Heart right ventricle (tissue), 16 donors: ENCODE data around the gene KCTD8. TPM values are rescaled to one million over a fixed set of nuclear protein-coding genes. Genes with fewer than 3 reads are reported as not detected.

Experiments
- ATAC-seq, 8 donors: fragments of 200-7000 bp; cut with Tn5 transposase; one replicate each; pipeline ENCODE4 v1.9.1; 2020; ENCODE audit warnings: mild to moderate bottlenecking in 8 of 8, moderate library complexity in 8 of 8, moderate number of reproducible peaks in 1 of 8
- DNase-seq, 2 donors: peaks; one replicate each; pipeline ENCODE4 v3.0.0-alpha.2; 2020
- H3K27ac ChIP-seq, 10 donors: fragments of 200-600 bp; sonication (generic) in 2 of 10; one replicate each; pipeline versions ENCODE4 v1.5.0 to v1.8.0; 2020 to 2022; ENCODE audit warnings: mild to moderate bottlenecking in 3 of 10
- H3K27me3 ChIP-seq, 7 donors: fragments of 200-600 bp; one replicate each; pipeline ENCODE4 v1.8.0; 2021 to 2022; ENCODE audit warnings: mild to moderate bottlenecking in 2 of 7
- H3K36me3 ChIP-seq, 9 donors: fragments of 200-600 bp; sonication (generic) in 1 of 9; one replicate each; pipeline versions ENCODE4 v1.5.0 to v1.8.0; 2020 to 2022; ENCODE audit warnings: mild to moderate bottlenecking in 2 of 9
- H3K4me1 ChIP-seq, 9 donors: fragments of 200-600 bp; sonication (generic) in 1 of 9; one replicate each; pipeline versions ENCODE4 v1.5.0 to v1.8.0; 2020 to 2022; ENCODE audit warnings: mild to moderate bottlenecking in 4 of 9
- H3K4me3 ChIP-seq, 10 donors: fragments of 200-600 bp; sonication (generic) in 2 of 10; one replicate each; pipeline versions ENCODE4 v1.5.0 to v1.8.0; 2020 to 2022; ENCODE audit warnings: mild to moderate bottlenecking in 7 of 10, moderate library complexity in 2 of 10
- H3K9me3 ChIP-seq, 11 donors: fragments of 200-600 bp in 10 of 11; sonication (generic) in 2 of 11; one replicate each; pipeline versions ENCODE4 v1.5.0 to v1.8.0; 2013 to 2022; ENCODE audit warnings: mild to moderate bottlenecking in 2 of 11, control low read depth in 1 of 11, moderate library complexity in 1 of 11
- WGBS, 2 donors: extraction: QIAGEN DNeasy Blood & Tissue Kit; methylation state at CpG; one replicate each; pipeline ENCODE4 v1.1.7; 2013; ENCODE audit warnings: inconsistent platforms in 1 of 2; 5-methylcytosine and 5-hydroxymethylcytosine counted together
- intact Hi-C, 10 donors: fragments of 100-400 bp; cut with DNase I; formaldehyde crosslinking; loops; one replicate each; pipeline versions ENCODE4 v1.11.1 to v1.14.2; 2022
- long read RNA-seq, 3 donors: library from polyadenylated mRNA; unstranded; transcript quantifications; one replicate each; pipeline ENCODE4 v2.0.0, GENCODE V29; 2020 to 2021
- polyA plus RNA-seq, 2 donors: library from polyadenylated mRNA; stranded (reverse); fragments of 200-250 nt; gene quantifications; one replicate each; pipeline ENCODE4 v1.2.3, GENCODE V29; 2013
- total RNA-seq, 10 donors: library from RNA; stranded (reverse); fragmentation: NEBNext Ultra II Directional in 3 of 10; extraction: Animal tissue kit (Norgen Biotek cat#: 25700) in 3 of 10; gene quantifications; one replicate each; pipeline versions ENCODE4 v1.2.1 to v1.2.4, GENCODE V29; 2021 to 2023
- TF ChIP-seq, protein P1 (sequence below), 9 donors: fragments of 200-600 bp; sonication (generic) in 2 of 9; IDR thresholded peaks; one replicate each; pipeline versions ENCODE4 v1.5.0 to v1.8.0; 2021 to 2022; ENCODE audit warnings: antibody characterized with exemption in 9 of 9, mild to moderate bottlenecking in 5 of 9, moderate library complexity in 1 of 9
- donor health status: Arrhythmogenic right ventricular cardiomyopathy.
- donor health status: ischemic (EF 13 %, LVEDD 7.1; RV severe dilation, severe dysfunction).
- donor health status: healthy with polysubstance abuse.
- donor health status: DM: no; HTN: yes; CAD: no.
- donor health status: DM: no; HTN: no; CAD: no.
- donor health status: ischemic (EF 25% LVEDD 6.9; RV normal size, moderate dysfunction).
- donor health status: ischemic (EF 25% LVEDD 5.7; RV mildly dilated, moderate dysfunction).
- donor health status: healthy.
- donor health status: DM: yes; HTN: yes; CAD: no.
- donor health status: Ischemic cardiomyopathy.
- donor health status: ischemic (EF 35%, LVEDD 5.7; RV mildly dilated, moderate dysfunction).
- donor health status: nonischemic (EF 11% LVEDD 7.7; RV severe dilation, severe dysfunction).
- donor health status: DM: yes; HTN: yes; CAD: no.
- donor health status: PGD.
- donor health status: ischemic (EF 29% LVEDD 5.4; RV normal size, mild dysfunction).
- donor health status: nonischemic (EF 23%, LVEDD 6.1; RV moderate dilation, normal function).

The KCTD8 gene
- total RNA-seq (under 1 TPM in 7 of 10 donors, not detected in 3; 0.12 to 0.39 (median 0.17) TPM), polyA plus RNA-seq (under 1 TPM in 1 of 2 donors, not detected in 1; 0.03 TPM)
- long read RNA-seq, donor 1, partial matches to known transcripts = 0 of 1 reads
- long read RNA-seq, donor 1, other reads (novel, unspliced or antisense) = 1 of 1 reads
- long read RNA-seq, donor 2, partial matches to known transcripts = 0 of 1 reads
- long read RNA-seq, donor 2, other reads (novel, unspliced or antisense) = 0 of 1 reads
- long read RNA-seq, donor 3 = 0 reads

DNA sequence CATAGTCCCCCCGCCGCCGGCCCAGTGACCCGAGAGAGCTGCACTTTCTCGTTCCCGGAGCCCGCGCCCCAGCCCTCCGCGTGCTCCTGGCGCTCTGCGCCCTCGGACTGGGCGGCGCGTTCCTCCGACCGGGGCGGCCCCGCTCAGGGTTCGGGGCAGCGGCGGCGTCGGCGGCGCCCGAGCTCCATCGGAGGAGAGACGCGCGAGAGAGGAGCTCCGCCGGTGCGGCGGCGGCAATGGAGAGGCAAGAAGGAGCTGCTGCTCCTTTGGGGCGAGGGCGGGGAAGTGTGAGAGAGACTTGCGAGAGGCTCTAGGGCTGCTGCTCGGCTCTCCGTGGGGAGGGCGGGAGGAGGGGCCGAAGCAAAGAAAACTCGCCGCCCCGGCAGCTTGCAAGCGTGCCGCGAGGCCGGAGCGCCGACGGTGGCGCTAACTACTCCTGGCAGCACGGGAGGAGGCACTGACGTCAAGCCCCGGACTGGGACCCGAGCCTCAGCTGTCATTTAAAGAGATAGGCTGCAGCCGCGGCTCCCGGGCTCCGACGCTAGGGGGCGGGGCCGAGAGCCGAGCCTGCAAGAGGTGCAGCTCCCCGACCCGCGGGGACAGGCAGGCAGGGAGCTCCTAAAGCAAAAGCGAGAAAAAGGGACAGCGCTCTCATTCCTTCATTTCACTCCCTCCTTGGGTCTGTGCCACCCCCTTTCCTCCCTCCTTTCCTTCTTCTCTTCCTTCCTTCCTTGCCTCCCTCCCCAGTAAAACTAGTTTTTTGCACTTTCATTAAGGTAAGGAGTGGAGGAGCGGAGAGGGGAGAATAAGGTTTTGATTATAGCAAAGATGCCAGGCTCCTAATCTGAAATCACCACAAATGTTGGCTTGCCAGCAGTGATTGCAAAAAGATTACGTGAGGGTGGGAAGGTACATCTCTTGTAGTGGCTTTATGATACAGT lies at the start of gene KCTD8:
Gene KCTD8 (minus strand): TSS at position 289 of the 941 bp plus-strand sequence.
- intact Hi-C loops = loop anchor here in 1 of 10 donors (10.0 kb wide), 1 partner anchor 176 kb away; no protein-coding TSS in a partner anchor
- Histone ChIP-seq H3K9me3 (no peaks in the 10 kb centered on the region), H3K4me1 (peaks cover 2 to 26% (median 19%) of the 10 kb centered on the region in 9 donors), H3K27me3 (peaks cover 10 to 94% (median 73%) of the 10 kb centered on the region in 7 donors), H3K27ac (peak within 1 kb of the TSS in 7 of 10 donors; percentile 26 to 77 (median 54)), H3K4me3 (peak within 1 kb of the TSS; percentile 38 to 58 (median 52)), H3K36me3 (no peaks in the 10 kb centered on the region)
- DNase-seq = peak; percentile 73 to 83
- WGBS, 2 donors = 1% methylated on average over 67 to 74 of the region's 74 CpGs
- TF ChIP-seq, protein P1, sequence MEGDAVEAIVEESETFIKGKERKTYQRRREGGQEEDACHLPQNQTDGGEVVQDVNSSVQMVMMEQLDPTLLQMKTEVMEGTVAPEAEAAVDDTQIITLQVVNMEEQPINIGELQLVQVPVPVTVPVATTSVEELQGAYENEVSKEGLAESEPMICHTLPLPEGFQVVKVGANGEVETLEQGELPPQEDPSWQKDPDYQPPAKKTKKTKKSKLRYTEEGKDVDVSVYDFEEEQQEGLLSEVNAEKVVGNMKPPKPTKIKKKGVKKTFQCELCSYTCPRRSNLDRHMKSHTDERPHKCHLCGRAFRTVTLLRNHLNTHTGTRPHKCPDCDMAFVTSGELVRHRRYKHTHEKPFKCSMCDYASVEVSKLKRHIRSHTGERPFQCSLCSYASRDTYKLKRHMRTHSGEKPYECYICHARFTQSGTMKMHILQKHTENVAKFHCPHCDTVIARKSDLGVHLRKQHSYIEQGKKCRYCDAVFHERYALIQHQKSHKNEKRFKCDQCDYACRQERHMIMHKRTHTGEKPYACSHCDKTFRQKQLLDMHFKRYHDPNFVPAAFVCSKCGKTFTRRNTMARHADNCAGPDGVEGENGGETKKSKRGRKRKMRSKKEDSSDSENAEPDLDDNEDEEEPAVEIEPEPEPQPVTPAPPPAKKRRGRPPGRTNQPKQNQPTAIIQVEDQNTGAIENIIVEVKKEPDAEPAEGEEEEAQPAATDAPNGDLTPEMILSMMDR (IDR thresholded peaks at IDR 0.05) = peak; percentile 15 to 77 (median 68)
- ATAC-seq = peak; percentile 91 to 96 (median 94)

DNA sequence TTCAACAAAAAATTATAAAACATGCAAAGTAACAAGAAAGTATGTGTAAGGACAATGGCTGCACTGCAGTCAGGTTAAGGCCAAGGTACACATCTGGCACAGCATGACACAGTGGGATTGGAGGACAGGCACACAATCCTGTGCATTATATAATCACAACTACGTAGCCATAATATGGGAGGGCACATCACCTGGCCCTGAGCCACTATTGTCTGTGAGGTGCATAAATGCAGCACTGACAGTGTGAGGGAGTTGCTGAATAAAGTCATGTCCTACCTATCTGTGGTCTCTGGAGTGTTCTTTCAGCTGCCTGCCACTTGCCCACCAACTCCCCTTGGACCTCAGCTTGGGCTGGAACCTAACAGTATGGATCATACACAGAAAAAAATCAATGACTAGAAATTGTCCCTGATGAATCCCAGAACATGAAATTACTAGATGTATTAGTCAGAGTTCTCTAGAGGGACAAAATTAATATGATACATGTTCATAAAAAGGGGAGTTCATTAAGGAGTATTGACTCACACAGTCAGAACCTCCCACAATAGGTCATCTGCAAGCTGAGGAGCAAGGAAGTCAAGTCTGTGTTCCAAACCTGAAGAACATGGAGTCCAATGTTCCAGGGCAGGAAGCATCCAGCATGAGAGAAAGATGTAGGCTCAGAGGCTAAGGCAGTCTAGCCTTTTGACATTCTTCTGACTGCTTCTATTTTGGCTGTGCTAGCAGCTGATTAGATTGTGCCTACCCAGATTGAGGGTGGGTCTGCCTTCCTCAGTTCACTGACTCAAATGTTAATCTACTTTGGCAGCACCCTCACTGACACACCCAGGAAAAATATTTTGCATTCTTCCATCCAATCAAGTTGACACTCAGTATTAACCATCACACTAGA lies 46.4 kb upstream of the KCTD8 start:
- H3K4me3 ChIP-seq = no peak overlapping the region
- 0% methylated on average over 1 of the region's 1 CpG for WGBS, 2 donors
- no peak overlapping the region for H3K27ac ChIP-seq
- TF ChIP-seq, protein P1 (IDR thresholded peaks at IDR 0.05) = no peak
- no peaks in the 10 kb centered on the region for H3K36me3 ChIP-seq
- no peaks in the 10 kb centered on the region for H3K4me1 ChIP-seq
- intact Hi-C loops = no loop called here
- ATAC-seq (no peak), DNase-seq (no peak)
- no peaks in the 10 kb centered on the region for H3K27me3 ChIP-seq
- no peaks in the 10 kb centered on the region for H3K9me3 ChIP-seq

DNA sequence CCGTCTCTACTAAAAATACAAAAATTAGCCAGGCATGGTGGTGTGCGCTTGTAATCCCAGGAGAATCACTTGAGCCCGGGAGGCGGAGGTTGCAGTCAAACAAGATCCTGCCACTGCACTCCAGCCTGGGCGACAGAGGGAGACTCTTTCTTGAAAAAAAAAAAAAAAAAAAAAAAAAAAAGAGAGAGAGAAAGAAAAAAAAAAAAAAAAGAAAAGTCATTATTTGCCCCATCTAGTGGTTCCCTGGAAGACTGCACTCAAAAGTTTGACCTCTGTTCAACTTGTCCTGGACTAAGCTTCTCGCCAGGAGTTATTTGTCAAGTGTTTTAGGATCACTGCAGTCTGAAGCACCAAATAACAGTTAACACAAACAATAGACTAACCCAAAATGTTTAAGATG lies 45.3 kb upstream of the KCTD8 start:
- Histone ChIP-seq H3K27me3 (no peaks in the 10 kb centered on the region), H3K36me3 (no peaks in the 10 kb centered on the region), H3K4me1 (no peaks in the 10 kb centered on the region), H3K9me3 (no peaks in the 10 kb centered on the region), H3K4me3 (no peak overlapping the region), H3K27ac (no peak overlapping the region)
- intact Hi-C loops = no loop called here
- no peak for ATAC-seq
- TF ChIP-seq, protein P1 (IDR thresholded peaks at IDR 0.05) = peak in 7 of 9 donors; percentile 20 to 46 (median 27)
- DNase-seq = no peak
- WGBS, 2 donors = 32 to 33% methylated on average over 6 of the region's 6 CpGs
